ENCODE results near the gene UBTF.

GRCh38 chr17:44247440-44247841 lies 28.0 kb upstream of the UBTF start:
- TF ChIP-seq CTCF (IDR thresholded peaks at IDR 0.05; ENCODE audit: low read depth, low read length) (no peak), POLR2A (IDR thresholded peaks at IDR 0.05; ENCODE audit: extremely low read depth, insufficient read length) (no peak), MYC (IDR thresholded peaks at IDR 0.05; ENCODE audit: low read depth, low read length) (no peak)

Measured in NB4 (cell line).